ENCODE results near the gene COG5. TPM values are rescaled to one million over a fixed set of nuclear protein-coding genes. Genes with fewer than 3 reads are reported as not detected.

COG5 gene
- total RNA-seq, 4 donors from 2014 or later: 20.8 to 49.7 (median 25.7) TPM

DNA sequence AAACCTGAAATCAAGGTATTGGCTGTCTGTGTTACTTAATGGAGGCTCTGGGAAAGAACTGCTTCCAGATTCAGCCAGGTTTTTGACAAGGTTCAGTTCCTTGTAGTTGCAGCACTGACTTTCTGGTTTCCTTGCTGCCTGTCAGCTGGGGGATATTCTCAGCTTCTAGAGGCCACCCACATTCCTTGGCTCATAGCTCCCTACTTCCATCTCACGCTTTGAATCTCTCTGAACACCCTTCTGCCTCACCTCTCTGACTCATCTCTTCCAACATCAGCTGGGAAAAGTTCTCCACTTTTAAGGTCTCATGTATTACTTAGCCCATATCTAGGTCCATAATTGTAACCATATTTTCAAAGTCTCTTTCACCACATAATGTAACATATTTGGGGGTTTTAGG is 116.7 kb downstream of the COG5 start:
- no peak for ATAC-seq
- TF ChIP-seq, protein P1, sequence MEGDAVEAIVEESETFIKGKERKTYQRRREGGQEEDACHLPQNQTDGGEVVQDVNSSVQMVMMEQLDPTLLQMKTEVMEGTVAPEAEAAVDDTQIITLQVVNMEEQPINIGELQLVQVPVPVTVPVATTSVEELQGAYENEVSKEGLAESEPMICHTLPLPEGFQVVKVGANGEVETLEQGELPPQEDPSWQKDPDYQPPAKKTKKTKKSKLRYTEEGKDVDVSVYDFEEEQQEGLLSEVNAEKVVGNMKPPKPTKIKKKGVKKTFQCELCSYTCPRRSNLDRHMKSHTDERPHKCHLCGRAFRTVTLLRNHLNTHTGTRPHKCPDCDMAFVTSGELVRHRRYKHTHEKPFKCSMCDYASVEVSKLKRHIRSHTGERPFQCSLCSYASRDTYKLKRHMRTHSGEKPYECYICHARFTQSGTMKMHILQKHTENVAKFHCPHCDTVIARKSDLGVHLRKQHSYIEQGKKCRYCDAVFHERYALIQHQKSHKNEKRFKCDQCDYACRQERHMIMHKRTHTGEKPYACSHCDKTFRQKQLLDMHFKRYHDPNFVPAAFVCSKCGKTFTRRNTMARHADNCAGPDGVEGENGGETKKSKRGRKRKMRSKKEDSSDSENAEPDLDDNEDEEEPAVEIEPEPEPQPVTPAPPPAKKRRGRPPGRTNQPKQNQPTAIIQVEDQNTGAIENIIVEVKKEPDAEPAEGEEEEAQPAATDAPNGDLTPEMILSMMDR (IDR thresholded peaks at IDR 0.05 in 4 of 5, conservative IDR thresholded peaks at IDR 0.05 in 1 of 5): no peak
- no peak for TF ChIP-seq POLR2A (IDR thresholded peaks at IDR 0.05)
- no peaks in the 10 kb centered on the region for H3K27me3 ChIP-seq
- no peak overlapping the region for H3K4me3 ChIP-seq
- no peaks in the 10 kb centered on the region for H3K36me3 ChIP-seq
- H3K27ac ChIP-seq: no peak overlapping the region
- intact Hi-C loops (cut with DNase I; ENCODE audit: low total_unique reads): no loop called here
- no peaks in the 10 kb centered on the region for H3K9me3 ChIP-seq
- peaks cover 0 to 4% of the 10 kb centered on the region in 2 donors for H3K4me1 ChIP-seq
- in situ Hi-C loops (cut with MboI; ENCODE audit: low sequenced_read_pairs in 4 of 4): no loop called here
- DNase-seq: no peak

DNA sequence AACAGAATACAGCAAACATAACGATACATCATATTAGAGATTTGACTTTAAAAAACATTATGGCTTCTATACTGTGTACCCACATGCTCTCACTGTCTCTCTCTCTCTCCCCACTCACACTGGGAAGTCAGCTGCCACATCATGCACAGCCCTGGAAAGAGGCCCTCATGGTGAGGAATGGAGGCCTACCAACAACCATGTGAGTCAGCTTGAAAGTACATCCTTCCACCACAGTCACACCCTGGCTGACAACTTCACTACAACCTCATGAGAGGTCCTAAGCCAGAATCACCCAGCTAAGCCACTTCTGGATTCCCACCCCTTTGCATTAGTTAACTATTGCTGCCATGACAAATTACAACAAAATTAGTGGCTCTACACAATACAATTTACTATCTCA is 117.2 kb downstream of the COG5 start:
- no peak overlapping the region for H3K27ac ChIP-seq
- TF ChIP-seq, protein P1 (IDR thresholded peaks at IDR 0.05 in 4 of 5, conservative IDR thresholded peaks at IDR 0.05 in 1 of 5): no peak
- no peak for TF ChIP-seq POLR2A (IDR thresholded peaks at IDR 0.05)
- H3K9me3 ChIP-seq: no peaks in the 10 kb centered on the region
- in situ Hi-C loops (cut with MboI; ENCODE audit: low sequenced_read_pairs in 4 of 4): no loop called here
- no peaks in the 10 kb centered on the region for H3K36me3 ChIP-seq
- peaks cover 0 to 4% of the 10 kb centered on the region in 2 donors for H3K4me1 ChIP-seq
- no peak for ATAC-seq
- intact Hi-C loops (cut with DNase I; ENCODE audit: low total_unique reads): no loop called here
- no peaks in the 10 kb centered on the region for H3K27me3 ChIP-seq
- DNase-seq: no peak
- H3K4me3 ChIP-seq: no peak overlapping the region

DNA sequence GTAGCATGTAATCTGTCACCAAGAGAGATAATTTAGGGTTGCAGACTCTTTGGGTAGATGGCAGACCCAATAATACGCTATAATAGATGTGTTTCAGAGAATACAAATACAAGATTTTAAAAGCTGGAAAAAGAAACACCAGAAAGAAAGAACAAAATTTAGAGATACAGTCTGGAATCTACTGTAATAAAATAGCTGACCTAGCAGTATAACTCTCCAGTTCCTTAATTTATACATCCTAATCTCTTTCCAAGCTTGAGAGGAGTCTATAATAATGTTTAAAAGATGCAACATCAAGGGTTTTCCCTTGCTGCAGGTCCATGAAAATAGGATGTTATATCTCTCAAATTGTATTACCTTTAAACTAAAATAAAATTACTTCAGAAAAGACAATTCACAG is 121.0 kb downstream of the COG5 start:
- Histone ChIP-seq H3K9me3 (no peaks in the 10 kb centered on the region), H3K27me3 (no peaks in the 10 kb centered on the region), H3K36me3 (no peaks in the 10 kb centered on the region), H3K27ac (no peak overlapping the region), H3K4me3 (no peak overlapping the region), H3K4me1 (peaks cover 0 to 4% of the 10 kb centered on the region in 2 donors)
- ATAC-seq (no peak), DNase-seq (no peak)
- intact Hi-C loops (cut with DNase I; ENCODE audit: low total_unique reads): no loop called here
- in situ Hi-C loops (cut with MboI; ENCODE audit: low sequenced_read_pairs in 4 of 4): no loop called here
- TF ChIP-seq, protein P1 (IDR thresholded peaks at IDR 0.05 in 4 of 5, conservative IDR thresholded peaks at IDR 0.05 in 1 of 5): no peak
- no peak for TF ChIP-seq POLR2A (IDR thresholded peaks at IDR 0.05)

DNA sequence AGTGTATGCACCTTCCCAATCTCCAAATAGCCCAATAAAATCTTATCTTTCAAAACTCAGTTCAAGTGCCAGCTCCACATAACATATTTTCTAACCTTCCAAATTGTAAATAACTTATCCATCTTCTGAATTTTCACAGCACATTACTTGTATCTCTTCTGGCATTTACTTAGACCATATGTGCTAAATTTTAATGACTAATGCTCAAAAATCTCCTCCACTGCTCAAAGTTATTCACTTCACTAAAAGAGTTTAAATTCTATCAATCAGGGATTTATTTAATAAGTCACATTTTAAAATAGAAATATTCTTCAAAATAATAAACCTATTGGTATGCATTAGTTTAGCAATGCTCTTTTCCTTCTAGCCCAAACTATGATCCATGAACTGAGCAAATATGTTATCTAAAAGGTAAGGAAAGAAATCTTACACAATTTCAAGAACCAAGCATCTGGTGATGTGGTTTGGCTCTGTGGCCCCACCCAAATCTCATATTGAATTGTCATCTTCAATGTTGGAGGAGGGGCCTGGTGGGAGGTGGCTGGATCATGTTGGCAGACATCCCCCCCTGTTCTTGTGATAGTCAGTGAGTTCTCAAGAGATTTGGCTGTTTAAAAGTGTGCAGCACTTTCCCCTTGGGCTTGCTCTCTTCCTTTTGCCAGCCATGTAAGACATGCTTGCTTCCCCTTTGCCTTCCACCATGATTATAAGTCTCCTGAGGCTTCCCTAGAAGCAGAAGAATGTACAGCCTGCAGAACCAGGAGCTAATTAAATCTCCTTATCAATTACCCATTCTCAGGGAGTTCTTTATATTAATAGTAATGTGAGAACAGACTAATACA is 121.9 kb downstream of the COG5 start:
- TF ChIP-seq POLR2A (IDR thresholded peaks at IDR 0.05): no peak
- TF ChIP-seq, protein P1 (IDR thresholded peaks at IDR 0.05 in 4 of 5, conservative IDR thresholded peaks at IDR 0.05 in 1 of 5): no peak
- Histone ChIP-seq H3K36me3 (no peaks in the 10 kb centered on the region), H3K27me3 (no peaks in the 10 kb centered on the region), H3K4me1 (peaks cover 0 to 4% of the 10 kb centered on the region in 2 donors), H3K9me3 (no peaks in the 10 kb centered on the region), H3K4me3 (no peak overlapping the region), H3K27ac (no peak overlapping the region)
- in situ Hi-C loops (cut with MboI; ENCODE audit: low sequenced_read_pairs in 4 of 4) (no loop called here), intact Hi-C loops (cut with DNase I; ENCODE audit: low total_unique reads) (no loop called here)
- ATAC-seq: no peak
- DNase-seq: no peak
